HEK293 (cell line): Measurements from ENCODE around the gene ZNF318.

ENCODE experiments used
- CTCF ChIA-PET: fragments of 350-600 bp; formaldehyde crosslinking; extraction: SDS; loops from one replicate; lab custom pipeline; 2021; ENCODE audit warnings: antibody characterized with exemption; lab: Yijun Ruan, JAX
- POLR2A ChIA-PET: fragments of 300-600 bp; formaldehyde crosslinking; extraction: SDS; loops from one replicate; lab custom pipeline; 2020; ENCODE audit warnings: antibody characterized with exemption, inconsistent platforms; lab: Yijun Ruan, JAX
- H3K27ac ChIP-seq: fragments of 200-500 bp; sonication (Bioruptor generic); 2 replicates; pipeline ENCODE4 v1.5.1; 2014; ENCODE audit warnings: low read depth, low read length, control low read depth, inconsistent platforms; ENCODE audit errors: extremely low read depth
- H3K36me3 ChIP-seq, 2 experiments: fragments of 200-500 bp in 1 of 2; sonication (Bioruptor generic) in 1 of 2; 1 replicate in 1 of 2; 2 replicates in 1 of 2; pipeline ENCODE4 v1.5.1; 2014 to 2017; ENCODE audit warnings: inconsistent platforms in 2 of 2, low read length in 2 of 2; ENCODE audit not compliant: control insufficient read depth in 2 of 2, insufficient read depth in 1 of 2
- H3K4me1 ChIP-seq: fragments of 200-500 bp; sonication (Bioruptor generic); 2 replicates; pipeline ENCODE4 v1.5.1; 2014; ENCODE audit warnings: mild to moderate bottlenecking, low read length, inconsistent platforms; ENCODE audit not compliant: control insufficient read depth, insufficient read depth
- H3K4me3 ChIP-seq: 2 replicates; pipeline ENCODE4 v1.5.1; 2011; ENCODE audit warnings: low read depth, mild to moderate bottlenecking, control low read depth, low read length, moderate library complexity
- H3K9me3 ChIP-seq: fragments of 200-500 bp; sonication (Bioruptor generic); 2 replicates; pipeline ENCODE4 v1.5.1; 2014; ENCODE audit warnings: low read depth, low read length, inconsistent platforms; ENCODE audit not compliant: control insufficient read depth, insufficient read depth
- GLI2 ChIP-seq: fragments of 450-650 bp; formaldehyde crosslinking; IDR thresholded peaks from 2 replicates; pipeline ENCODE4; 2017; ENCODE audit warnings: missing biosample characterization, missing genetic modification characterization, low read depth, borderline replicate concordance
- IKZF3 ChIP-seq: fragments of 450-650 bp; IDR thresholded peaks from 2 replicates; pipeline ENCODE4 v1.5.0; 2018; ENCODE audit warnings: missing biosample characterization, mild to moderate bottlenecking, missing genetic modification characterization, moderate library complexity
- KLF1 ChIP-seq: fragments of 450-650 bp; formaldehyde crosslinking; IDR thresholded peaks from 2 replicates; pipeline ENCODE4 v1.5.1; 2016; ENCODE audit warnings: missing biosample characterization, missing genetic modification characterization
- MEIS1 ChIP-seq: sonication (generic); formaldehyde crosslinking; IDR thresholded peaks from 2 replicates; pipeline ENCODE4 v1.8.1; 2022; ENCODE audit warnings: missing genetic modification reagents, mild to moderate bottlenecking, borderline replicate concordance
- PBX3 ChIP-seq: sonication (generic); formaldehyde crosslinking; IDR thresholded peaks from 2 replicates; pipeline ENCODE4 v1.8.1; 2022; ENCODE audit warnings: mild to moderate bottlenecking, moderate library complexity, missing genetic modification reagents
- SETDB1 ChIP-seq: IDR thresholded peaks from one replicate; pipeline ENCODE4 v1.6.1; 2017; ENCODE audit warnings: mild to moderate bottlenecking, low read length, moderate library complexity, mixed read lengths; ENCODE audit not compliant: insufficient read length
- ZNF112 ChIP-seq: fragments of 450-650 bp; formaldehyde crosslinking; IDR thresholded peaks from 2 replicates; pipeline ENCODE4 v1.5.0; 2017; ENCODE audit warnings: missing biosample characterization, missing genetic modification characterization
- ZNF155 ChIP-seq: fragments of 450-650 bp; formaldehyde crosslinking; IDR thresholded peaks from 2 replicates; pipeline ENCODE4 v1.5.1; 2016; ENCODE audit warnings: missing biosample characterization, missing genetic modification characterization
- ZNF341 ChIP-seq: fragments of 450-650 bp; formaldehyde crosslinking; IDR thresholded peaks from 2 replicates; pipeline ENCODE4; 2016; ENCODE audit warnings: low read depth, missing biosample characterization, missing genetic modification characterization
- ZNF366 ChIP-seq: fragments of 450-650 bp; formaldehyde crosslinking; conservative IDR thresholded peaks from 2 replicates; pipeline ENCODE4 v1.5.1; 2016; ENCODE audit warnings: missing biosample characterization, missing genetic modification characterization
- ZNF510 ChIP-seq: fragments of 450-650 bp; formaldehyde crosslinking; IDR thresholded peaks from 2 replicates; pipeline ENCODE4 v1.5.1; 2018; ENCODE audit warnings: mild to moderate bottlenecking, missing genetic modification characterization, missing biosample characterization; ENCODE audit not compliant: insufficient replicate concordance
- ZNF560 ChIP-seq: fragments of 450-650 bp; formaldehyde crosslinking; IDR thresholded peaks from 2 replicates; pipeline ENCODE4 v1.5.1; 2017; ENCODE audit warnings: missing biosample characterization, missing genetic modification characterization, borderline replicate concordance
- ZNF571 ChIP-seq: fragments of 450-650 bp; formaldehyde crosslinking; IDR thresholded peaks from 2 replicates; pipeline ENCODE4 v1.5.0; 2017; ENCODE audit warnings: missing biosample characterization, missing genetic modification characterization
- ZNF580 ChIP-seq: fragments of 450-650 bp; formaldehyde crosslinking; IDR thresholded peaks from 2 replicates; pipeline ENCODE4 v1.5.1; 2016; ENCODE audit warnings: missing biosample characterization, missing genetic modification characterization
- ZNF639 ChIP-seq: fragments of 450-650 bp; formaldehyde crosslinking; IDR thresholded peaks from 2 replicates; pipeline ENCODE4 v1.5.1; 2016; ENCODE audit warnings: missing biosample characterization, missing genetic modification characterization
- ZNF707 ChIP-seq: fragments of 450-650 bp; formaldehyde crosslinking; IDR thresholded peaks from 2 replicates; pipeline ENCODE4 v1.5.1; 2016; ENCODE audit warnings: missing biosample characterization, missing genetic modification characterization
- ZNF776 ChIP-seq: fragments of 450-650 bp; formaldehyde crosslinking; IDR thresholded peaks from 2 replicates; pipeline ENCODE4 v1.5.0; 2017; ENCODE audit warnings: missing biosample characterization, missing genetic modification characterization, borderline replicate concordance
- TF ChIP-seq, protein P1 (sequence below): fragments of 450-650 bp; formaldehyde crosslinking; IDR thresholded peaks from 2 replicates; pipeline ENCODE4 v1.5.1; 2016; ENCODE audit warnings: missing biosample characterization, missing genetic modification characterization

ZNF318 gene

DNA sequence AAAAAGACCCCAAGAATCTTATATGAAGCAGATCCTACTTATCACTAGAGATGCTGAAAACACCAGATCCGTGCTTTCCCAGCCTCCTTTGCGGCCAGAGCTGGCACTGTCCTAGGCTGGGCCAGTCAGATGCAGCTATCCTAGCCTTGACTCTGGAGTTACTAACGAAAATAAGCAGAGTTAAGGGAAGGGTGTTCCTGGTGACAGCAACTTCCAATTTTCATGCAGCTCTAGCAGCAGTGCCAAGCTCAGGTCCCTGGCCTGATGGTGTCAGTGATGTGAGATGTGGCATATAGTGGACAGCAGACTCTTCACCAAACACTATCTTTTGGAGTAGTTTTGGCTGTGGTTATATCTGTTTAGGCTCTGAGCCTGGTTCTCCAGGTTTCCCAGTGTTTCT is 32.3 kb upstream of the ZNF318 start:
- Histone ChIP-seq H3K4me3 (no peak overlapping the region), H3K27ac (no peak overlapping the region), H3K4me1 (no peaks in the 10 kb centered on the region), H3K36me3 (peaks cover 0 to 77% of the 10 kb centered on the region in 2 experiments; a peak in 1 of 3 replicates), H3K9me3 (no peaks in the 10 kb centered on the region)
- CTCF ChIA-PET, result interaction anchor here (0.7 to 1.6 kb wide), 2 partner anchors 105 to 145 kb away, joined by 3 read pairs; no protein-coding TSS in a partner anchor
- POLR2A ChIA-PET, result interaction anchor here (1.2 kb wide), 1 partner anchor 26 kb away, joined by 3 read pairs; the partner anchor contains the start of gene ABCC10
- no peak for TF ChIP-seq ZNF707
- no peak for TF ChIP-seq ZNF560
- no peak for TF ChIP-seq ZNF112 (tag by site-specific recombination)
- TF ChIP-seq, all 188 proteins: peak for 0

- Histone ChIP-seq H3K36me3 (peaks cover 0 to 61% of the 10 kb centered on the region in 2 experiments; a peak in 1 of 3 replicates), H3K4me1 (no peaks in the 10 kb centered on the region), H3K9me3 (no peaks in the 10 kb centered on the region), H3K27ac (no peak overlapping the region), H3K4me3 (no peak overlapping the region)
- CTCF ChIA-PET, result interaction anchor here (0.6 to 1.9 kb wide), 2 partner anchors 95 to 134 kb away, joined by 4 to 5 read pairs; no protein-coding TSS in a partner anchor
- TF ChIP-seq, protein P1, sequence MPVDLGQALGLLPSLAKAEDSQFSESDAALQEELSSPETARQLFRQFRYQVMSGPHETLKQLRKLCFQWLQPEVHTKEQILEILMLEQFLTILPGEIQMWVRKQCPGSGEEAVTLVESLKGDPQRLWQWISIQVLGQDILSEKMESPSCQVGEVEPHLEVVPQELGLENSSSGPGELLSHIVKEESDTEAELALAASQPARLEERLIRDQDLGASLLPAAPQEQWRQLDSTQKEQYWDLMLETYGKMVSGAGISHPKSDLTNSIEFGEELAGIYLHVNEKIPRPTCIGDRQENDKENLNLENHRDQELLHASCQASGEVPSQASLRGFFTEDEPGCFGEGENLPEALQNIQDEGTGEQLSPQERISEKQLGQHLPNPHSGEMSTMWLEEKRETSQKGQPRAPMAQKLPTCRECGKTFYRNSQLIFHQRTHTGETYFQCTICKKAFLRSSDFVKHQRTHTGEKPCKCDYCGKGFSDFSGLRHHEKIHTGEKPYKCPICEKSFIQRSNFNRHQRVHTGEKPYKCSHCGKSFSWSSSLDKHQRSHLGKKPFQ (tag by site-specific recombination), result no peak
- no peak for TF ChIP-seq ZNF510 (tag by site-specific recombination)
- no peak for TF ChIP-seq MEIS1 (CRISPR knock-in tag)
- TF ChIP-seq GLI2, result no peak
- TF ChIP-seq ZNF580, result no peak
- TF ChIP-seq IKZF3, result no peak
- no peak for TF ChIP-seq ZNF341 (tag by site-specific recombination)
- TF ChIP-seq ZNF639 (tag by site-specific recombination), result no peak
- no peak for TF ChIP-seq ZNF776
- no peak for TF ChIP-seq PBX3
- TF ChIP-seq ZNF155 (tag by site-specific recombination), result no peak
- no peak for TF ChIP-seq KLF1 (tag by site-specific recombination)
- no peak for TF ChIP-seq ZNF366 (tag by site-specific recombination)
- no peak for TF ChIP-seq SETDB1
- no peak for TF ChIP-seq ZNF571
- POLR2A ChIA-PET, result no interaction called here
These were observed 30.6 kb upstream of the ZNF318 start for GRCh38 chr6:43399932-43400487.
